Brain microvascular endothelial cell (primary cell): ENCODE data around the gene KRTDAP.

ENCODE experiments used
- DNase-seq: peaks from one replicate; pipeline ENCODE4 v3.0.0-alpha.2; 2020
- H3K27ac ChIP-seq: fragments of 250-450 bp; sonication (Bioruptor Pico); 2 replicates; pipeline ENCODE4 v1.5.1; 2020; ENCODE audit warnings: mild to moderate bottlenecking, moderate library complexity
- H3K27me3 ChIP-seq: fragments of 250-450 bp; sonication (Bioruptor Pico); replicated peaks from 2 replicates; pipeline ENCODE4 v1.5.1; 2020; ENCODE audit warnings: mild to moderate bottlenecking
- H3K36me3 ChIP-seq: fragments of 250-450 bp; sonication (Bioruptor Pico); replicated peaks from 2 replicates; pipeline ENCODE4 v1.5.1; 2020; ENCODE audit warnings: mild to moderate bottlenecking
- H3K4me3 ChIP-seq: 2 replicates; pipeline ENCODE4 v1.5.1; 2011; ENCODE audit warnings: low read depth, mild to moderate bottlenecking, control low read depth, low read length, moderate library complexity
- CTCF ChIP-seq: IDR thresholded peaks from 2 replicates; pipeline ENCODE4 v1.5.1; 2011; ENCODE audit warnings: low read depth, mild to moderate bottlenecking, moderate library complexity, low read length, control low read depth, inconsistent platforms; ENCODE audit errors: missing control alignments
- in situ Hi-C: cut with HindIII; loops from 2 replicates; pipeline ENCODE4 v1.10.0; 2017; ENCODE audit warnings: low sequenced_read_pairs, low pct_ligation_motif_present

The KRTDAP gene

GRCh38 chr19:35517342-35517741, 27.1 kb upstream of the KRTDAP start:
- H3K27ac ChIP-seq: no peak overlapping the region
- no peak for TF ChIP-seq CTCF
- H3K4me3 ChIP-seq: no peak overlapping the region
- no peaks in the 10 kb centered on the region for H3K36me3 ChIP-seq
- in situ Hi-C loops: no loop called here
- no peak for DNase-seq
- H3K27me3 ChIP-seq: peaks cover 2% of the 10 kb centered on the region

GRCh38 chr19:35516310-35516709, 26.0 kb upstream of the KRTDAP start:
- TF ChIP-seq CTCF: no peak
- in situ Hi-C loops: no loop called here
- H3K4me3 ChIP-seq: no peak overlapping the region
- H3K36me3 ChIP-seq: no peaks in the 10 kb centered on the region
- no peak for DNase-seq
- H3K27ac ChIP-seq: no peak overlapping the region
- H3K27me3 ChIP-seq: peaks cover 5% of the 10 kb centered on the region

GRCh38 chr19:35514282-35514809, 24.1 kb upstream of the KRTDAP start:
- Histone ChIP-seq H3K4me3 (no peak overlapping the region), H3K27me3 (peaks cover 23% of the 10 kb centered on the region), H3K36me3 (no peaks in the 10 kb centered on the region), H3K27ac (no peak overlapping the region)
- in situ Hi-C loops: no loop called here
- TF ChIP-seq CTCF: no peak
- no peak for DNase-seq

GRCh38 chr19:35513628-35514281, 23.5 kb upstream of the KRTDAP start, which contains the start of gene DMKN:
Gene DMKN (minus strand): TSS chr19:35513649. CDS start chr19:35513475, 174 bp downstream.
- H3K27ac ChIP-seq: no peak within 1 kb of the TSS
- H3K4me3 ChIP-seq: no peak within 1 kb of the TSS
- TF ChIP-seq CTCF: peak; percentile 24
- in situ Hi-C loops: no loop called here
- H3K27me3 ChIP-seq: peaks cover 29% of the 10 kb centered on the region
- H3K36me3 ChIP-seq: no peaks in the 10 kb centered on the region
- peak; percentile 24 for DNase-seq

GRCh38 chr19:35512831-35513627, 22.8 kb upstream of the KRTDAP start:
- H3K36me3 ChIP-seq: no peaks in the 10 kb centered on the region
- no peak for DNase-seq
- peaks cover 36% of the 10 kb centered on the region for H3K27me3 ChIP-seq
- in situ Hi-C loops: no loop called here
- no peak for TF ChIP-seq CTCF
- no peak overlapping the region for H3K27ac ChIP-seq
- no peak overlapping the region for H3K4me3 ChIP-seq
